K562 (cell line): ENCODE data around the gene MTF1. TPM values are rescaled to one million over a fixed set of nuclear protein-coding genes. Genes with fewer than 3 reads are reported as not detected.

Experiments used
- CAMTA2 ChIP-seq: fragments of 250-450 bp; sonication (Bioruptor Pico); conservative IDR thresholded peaks from 2 replicates; pipeline ENCODE4 v1.5.1; 2022
- CBX3 ChIP-seq, 2 experiments: IDR thresholded peaks; 1 replicate in 1 of 2; 2 replicates in 1 of 2; pipeline ENCODE4 v1.6.1; 2012; ENCODE audit warnings: inconsistent platforms in 2 of 2, low read length in 2 of 2, borderline replicate concordance in 1 of 2, control low read depth in 1 of 2
- KDM1A ChIP-seq, 2 experiments: fragments of 450-650 bp; IDR thresholded peaks; 2 replicates each; pipeline ENCODE4 v1.6.1; 2016; ENCODE audit warnings: mild to moderate bottlenecking in 2 of 2
- NCOA4 ChIP-seq: fragments of 450-650 bp; IDR thresholded peaks from 2 replicates; pipeline ENCODE4 v1.6.1; 2018; ENCODE audit warnings: mild to moderate bottlenecking; ENCODE audit not compliant: partially characterized antibody
- NR2C2 ChIP-seq, 2 experiments: fragments of 200-800 bp in 1 of 2; sonication (Bioruptor generic) in 1 of 2; sonication (generic) in 1 of 2; formaldehyde crosslinking in 1 of 2; IDR thresholded peaks; 2 replicates each; pipeline versions ENCODE4 v1.6.1 to v1.8.0; 2016 to 2022; ENCODE audit warnings: mild to moderate bottlenecking in 1 of 2, missing compliant biosample characterization in 1 of 2, missing genetic modification characterization in 1 of 2, missing genetic modification reagents in 1 of 2
- PRMT5 ChIP-seq: sonication (generic); formaldehyde crosslinking; IDR thresholded peaks from 2 replicates; pipeline ENCODE4 v1.5.0; 2020; ENCODE audit warnings: missing genetic modification reagents
- SMARCA5 ChIP-seq: fragments of 450-650 bp; IDR thresholded peaks from 2 replicates; pipeline ENCODE4 v1.6.1; 2016
- SMARCE1 ChIP-seq: fragments of 450-650 bp; IDR thresholded peaks from 2 replicates; pipeline ENCODE4 v1.7.1; 2016; ENCODE audit warnings: mild to moderate bottlenecking
- UBTF ChIP-seq, 2 experiments: IDR thresholded peaks; 2 replicates each; pipeline ENCODE4 v1.6.1; 2012; ENCODE audit warnings: improper control_type of control experiment in 2 of 2, low read depth in 2 of 2, low read length in 2 of 2, borderline replicate concordance in 1 of 2
- ZBTB12 ChIP-seq: fragments of 250-450 bp; sonication (Bioruptor Pico); IDR thresholded peaks from 2 replicates; pipeline ENCODE4 v1.4.0; 2020
- ZFX ChIP-seq: sonication (generic); formaldehyde crosslinking; IDR thresholded peaks from 2 replicates; pipeline ENCODE4 v1.8.0; 2022; ENCODE audit warnings: mild to moderate bottlenecking, missing genetic modification reagents, moderate library complexity
- ZKSCAN1 ChIP-seq: fragments of 150-350 bp; IDR thresholded peaks from 2 replicates; pipeline ENCODE4 v1.6.1; 2016; ENCODE audit warnings: low read depth, low read length
- polyA plus RNA-seq, 8 experiments: library from polyadenylated mRNA; depleted of rRNA in 4 of 8; stranded (reverse) in 5 of 8; unstranded in 3 of 8; fragments of >200 nt; fragmentation: Nextera tagmentation in 2 of 8; fragmentation: Illumina TruSeq in 1 of 8; extraction: Ambion mirVana in 2 of 8; extraction: Trizol in 1 of 8; gene quantifications; 2 replicates each; pipeline versions ENCODE4 v1.2.1 to v1.2.3, GENCODE V29; 2011 to 2014; ENCODE audit warnings: inconsistent platforms in 1 of 8, missing spikeins in 1 of 8
- total RNA-seq, 7 experiments: library from RNA; depleted of rRNA in 6 of 7; stranded (reverse); fragments of >200 nt in 6 of 7; fragmentation: Illumina TruSeq in 2 of 7; extraction: Trizol in 2 of 7; gene quantifications; 2 replicates each; pipeline versions ENCODE4 v1.2.1 to v1.2.3, GENCODE V29; 2011 to 2021; ENCODE audit warnings: low replicate concordance in 1 of 7
- TF ChIP-seq, protein P1 (sequence below): fragments of 450-650 bp; IDR thresholded peaks from 2 replicates; pipeline ENCODE4 v1.7.0; 2016; ENCODE audit warnings: borderline replicate concordance
- TF ChIP-seq, protein P2 (sequence below): sonication (generic); formaldehyde crosslinking; IDR thresholded peaks from 2 replicates; pipeline ENCODE4 v1.9.0; 2022; ENCODE audit warnings: mild to moderate bottlenecking, missing genetic modification reagents
- TF ChIP-seq, protein P3 (sequence below): fragments of 450-650 bp; formaldehyde crosslinking; IDR thresholded peaks from 2 replicates; pipeline ENCODE4 v1.4.0; 2022; ENCODE audit warnings: missing genetic modification characterization
- TF ChIP-seq, protein P4 (sequence below): fragments of 450-650 bp; formaldehyde crosslinking; IDR thresholded peaks from 2 replicates; pipeline ENCODE4 v1.4.0; 2020; ENCODE audit warnings: mild to moderate bottlenecking, mixed read lengths

The MTF1 gene
- total and polyA plus RNA-seq, 9 of the 15 experiments (the other 6 are each of a cell fraction or from before 2014, with no cell fraction given) = 1.1 to 12.2 (median 4.3) TPM

- TF ChIP-seq, protein P1, sequence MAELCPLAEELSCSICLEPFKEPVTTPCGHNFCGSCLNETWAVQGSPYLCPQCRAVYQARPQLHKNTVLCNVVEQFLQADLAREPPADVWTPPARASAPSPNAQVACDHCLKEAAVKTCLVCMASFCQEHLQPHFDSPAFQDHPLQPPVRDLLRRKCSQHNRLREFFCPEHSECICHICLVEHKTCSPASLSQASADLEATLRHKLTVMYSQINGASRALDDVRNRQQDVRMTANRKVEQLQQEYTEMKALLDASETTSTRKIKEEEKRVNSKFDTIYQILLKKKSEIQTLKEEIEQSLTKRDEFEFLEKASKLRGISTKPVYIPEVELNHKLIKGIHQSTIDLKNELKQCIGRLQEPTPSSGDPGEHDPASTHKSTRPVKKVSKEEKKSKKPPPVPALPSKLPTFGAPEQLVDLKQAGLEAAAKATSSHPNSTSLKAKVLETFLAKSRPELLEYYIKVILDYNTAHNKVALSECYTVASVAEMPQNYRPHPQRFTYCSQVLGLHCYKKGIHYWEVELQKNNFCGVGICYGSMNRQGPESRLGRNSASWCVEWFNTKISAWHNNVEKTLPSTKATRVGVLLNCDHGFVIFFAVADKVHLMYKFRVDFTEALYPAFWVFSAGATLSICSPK = no peak
- TF ChIP-seq ZKSCAN1 = no peak
- no peak for TF ChIP-seq PRMT5 (CRISPR knock-in tag)
- peak in 1 of 2 experiments; percentile 43; a peak in 1 of 4 replicates for TF ChIP-seq KDM1A (IDR thresholded peaks at IDR 0.05)
- TF ChIP-seq NR2C2 (CRISPR knock-in tag; IDR thresholded peaks at IDR 0.05) = no peak
- peak; percentile 38; the same call in 1 of the 2 replicates for TF ChIP-seq NR2C2 (tag; IDR thresholded peaks at IDR 0.05)
- TF ChIP-seq NCOA4 = no peak
- TF ChIP-seq UBTF (IDR thresholded peaks at IDR 0.05; ENCODE audit: borderline replicate concordance in 1 of 2, low read depth in 2 of 2, low read length in 2 of 2) = no peak
- no peak for TF ChIP-seq SMARCE1
- TF ChIP-seq, protein P2, sequence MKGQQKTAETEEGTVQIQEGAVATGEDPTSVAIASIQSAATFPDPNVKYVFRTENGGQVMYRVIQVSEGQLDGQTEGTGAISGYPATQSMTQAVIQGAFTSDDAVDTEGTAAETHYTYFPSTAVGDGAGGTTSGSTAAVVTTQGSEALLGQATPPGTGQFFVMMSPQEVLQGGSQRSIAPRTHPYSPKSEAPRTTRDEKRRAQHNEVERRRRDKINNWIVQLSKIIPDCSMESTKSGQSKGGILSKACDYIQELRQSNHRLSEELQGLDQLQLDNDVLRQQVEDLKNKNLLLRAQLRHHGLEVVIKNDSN (CRISPR knock-in tag) = no peak
- TF ChIP-seq SMARCA5 = 0 out of 2 replicates have a peak, but pooled peaks have one; percentile 29
- TF ChIP-seq, protein P3, sequence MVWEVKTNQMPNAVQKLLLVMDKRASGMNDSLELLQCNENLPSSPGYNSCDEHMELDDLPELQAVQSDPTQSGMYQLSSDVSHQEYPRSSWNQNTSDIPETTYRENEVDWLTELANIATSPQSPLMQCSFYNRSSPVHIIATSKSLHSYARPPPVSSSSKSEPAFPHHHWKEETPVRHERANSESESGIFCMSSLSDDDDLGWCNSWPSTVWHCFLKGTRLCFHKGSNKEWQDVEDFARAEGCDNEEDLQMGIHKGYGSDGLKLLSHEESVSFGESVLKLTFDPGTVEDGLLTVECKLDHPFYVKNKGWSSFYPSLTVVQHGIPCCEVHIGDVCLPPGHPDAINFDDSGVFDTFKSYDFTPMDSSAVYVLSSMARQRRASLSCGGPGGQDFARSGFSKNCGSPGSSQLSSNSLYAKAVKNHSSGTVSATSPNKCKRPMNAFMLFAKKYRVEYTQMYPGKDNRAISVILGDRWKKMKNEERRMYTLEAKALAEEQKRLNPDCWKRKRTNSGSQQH (CRISPR knock-in tag) = no peak
- TF ChIP-seq, protein P4, sequence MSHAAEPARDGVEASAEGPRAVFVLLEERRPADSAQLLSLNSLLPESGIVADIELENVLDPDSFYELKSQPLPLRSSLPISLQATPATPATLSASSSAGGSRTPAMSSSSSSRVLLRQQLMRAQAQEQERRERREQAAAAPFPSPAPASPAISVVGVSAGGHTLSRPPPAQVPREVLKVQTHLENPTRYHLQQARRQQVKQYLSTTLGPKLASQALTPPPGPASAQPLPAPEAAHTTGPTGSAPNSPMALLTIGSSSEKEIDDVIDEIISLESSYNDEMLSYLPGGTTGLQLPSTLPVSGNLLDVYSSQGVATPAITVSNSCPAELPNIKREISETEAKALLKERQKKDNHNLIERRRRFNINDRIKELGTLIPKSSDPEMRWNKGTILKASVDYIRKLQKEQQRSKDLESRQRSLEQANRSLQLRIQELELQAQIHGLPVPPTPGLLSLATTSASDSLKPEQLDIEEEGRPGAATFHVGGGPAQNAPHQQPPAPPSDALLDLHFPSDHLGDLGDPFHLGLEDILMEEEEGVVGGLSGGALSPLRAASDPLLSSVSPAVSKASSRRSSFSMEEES (CRISPR knock-in tag) = no peak
- TF ChIP-seq CBX3 (IDR thresholded peaks at IDR 0.05; ENCODE audit: borderline replicate concordance in 1 of 2, low read length in 2 of 2) = peak in 1 of 2 experiments; percentile 6; a peak in 1 of 3 replicates
- no peak for TF ChIP-seq CAMTA2 (CRISPR knock-in tag)
- peak; percentile 67 for TF ChIP-seq ZFX
- no peak for TF ChIP-seq ZBTB12 (CRISPR knock-in tag)
Measured at GRCh38 chr1:37892151-37893047, 33.0 kb upstream of the MTF1 start (continued).
